Measurements from ENCODE around the gene AHDC1.
A peak's percentile ranks its signal among the peaks of the same experiment; 100 is the strongest.
"Not testable (repeated sequence)": the region's sequence is repeated elsewhere in the genome, so short reads cannot be mapped to it uniquely, and the experiment has no call there.

The AHDC1 gene

GRCh38 chr1:27562534-27563340, 41.2 kb downstream of the AHDC1 start:
- DNase-seq: no peak

GRCh38 chr1:27562021-27562420, 41.9 kb downstream of the AHDC1 start:
- no peak for DNase-seq

GRCh38 chr1:27561124-27561899, 42.6 kb downstream of the AHDC1 start:
- DNase-seq: no peak

- no peak for DNase-seq
Observed at GRCh38 chr1:27560268-27561123, 43.4 kb downstream of the AHDC1 start.

- DNase-seq: no peak
Observed at GRCh38 chr1:27559466-27560030, 44.4 kb downstream of the AHDC1 start.

GRCh38 chr1:27557596-27558340, 46.2 kb downstream of the AHDC1 start:
- DNase-seq: peak in 1 of 2 experiments; percentile 11

GRCh38 chr1:27556781-27557595, 47.0 kb downstream of the AHDC1 start:
- DNase-seq: peak; percentile 84 to 87

GRCh38 chr1:27556435-27556780, 47.5 kb downstream of the AHDC1 start:
- no peak for DNase-seq

- DNase-seq: no peak
Observed at GRCh38 chr1:27555700-27556424, 48.1 kb downstream of the AHDC1 start.

- DNase-seq: no peak
Observed at GRCh38 chr1:27554759-27555699, 48.9 kb downstream of the AHDC1 start.

GRCh38 chr1:27554293-27554692, 49.7 kb downstream of the AHDC1 start:
- no peak for DNase-seq

GRCh38 chr1:27553823-27554222, 50.1 kb downstream of the AHDC1 start:
- not testable (repeated sequence) for DNase-seq

GRCh38 chr1:27552911-27553420, 51.0 kb downstream of the AHDC1 start:
- DNase-seq: no peak

- no peak for DNase-seq
Observed at GRCh38 chr1:27551953-27552312, 52.0 kb downstream of the AHDC1 start.

- no peak for DNase-seq
Observed at GRCh38 chr1:27551170-27551952, 52.6 kb downstream of the AHDC1 start.

- no peak for DNase-seq
Observed at GRCh38 chr1:27550510-27551169, 53.3 kb downstream of the AHDC1 start.

- DNase-seq: no peak
Observed at GRCh38 chr1:27549807-27550408, 54.0 kb downstream of the AHDC1 start.
